Mammary epithelial cell (primary cell): Measurements from ENCODE around the gene DCDC1.

Experiments used
- EZH2 ChIP-seq: IDR thresholded peaks from 2 replicates; pipeline ENCODE4 v1.6.1; 2012; ENCODE audit warnings: low read length, inconsistent platforms, borderline replicate concordance
- TF ChIP-seq, protein P1 (sequence below), 2 donors: IDR thresholded peaks in 1 of 2; conservative IDR thresholded peaks in 1 of 2; 2 replicates each; pipeline ENCODE4 v1.5.1; 2011 to 2012; ENCODE audit warnings: inconsistent platforms in 2 of 2, low read length in 2 of 2, mild to moderate bottlenecking in 2 of 2, control low read depth in 1 of 2, low read depth in 1 of 2; ENCODE audit not compliant: insufficient read depth in 1 of 2; ENCODE audit errors: extremely low read depth in 1 of 2

GRCh38 chr11:31131760-31132159 is 237.8 kb downstream of the DCDC1 start:
- TF ChIP-seq EZH2 = no peak
- TF ChIP-seq, protein P1, sequence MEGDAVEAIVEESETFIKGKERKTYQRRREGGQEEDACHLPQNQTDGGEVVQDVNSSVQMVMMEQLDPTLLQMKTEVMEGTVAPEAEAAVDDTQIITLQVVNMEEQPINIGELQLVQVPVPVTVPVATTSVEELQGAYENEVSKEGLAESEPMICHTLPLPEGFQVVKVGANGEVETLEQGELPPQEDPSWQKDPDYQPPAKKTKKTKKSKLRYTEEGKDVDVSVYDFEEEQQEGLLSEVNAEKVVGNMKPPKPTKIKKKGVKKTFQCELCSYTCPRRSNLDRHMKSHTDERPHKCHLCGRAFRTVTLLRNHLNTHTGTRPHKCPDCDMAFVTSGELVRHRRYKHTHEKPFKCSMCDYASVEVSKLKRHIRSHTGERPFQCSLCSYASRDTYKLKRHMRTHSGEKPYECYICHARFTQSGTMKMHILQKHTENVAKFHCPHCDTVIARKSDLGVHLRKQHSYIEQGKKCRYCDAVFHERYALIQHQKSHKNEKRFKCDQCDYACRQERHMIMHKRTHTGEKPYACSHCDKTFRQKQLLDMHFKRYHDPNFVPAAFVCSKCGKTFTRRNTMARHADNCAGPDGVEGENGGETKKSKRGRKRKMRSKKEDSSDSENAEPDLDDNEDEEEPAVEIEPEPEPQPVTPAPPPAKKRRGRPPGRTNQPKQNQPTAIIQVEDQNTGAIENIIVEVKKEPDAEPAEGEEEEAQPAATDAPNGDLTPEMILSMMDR (conservative IDR thresholded peaks at IDR 0.05 in 1 of 2, IDR thresholded peaks at IDR 0.05 in 1 of 2; ENCODE audit: extremely low read depth in 1 of 2, insufficient read depth in 1 of 2, low read depth in 1 of 2, low read length in 2 of 2) = no peak
